Activated CD8-positive, alpha-beta memory T cell treated with anti-CD3 and anti-CD28 coated beads, Interleukin-2, amount 50 U/mL, for 48 hours (primary cell): ENCODE measurements around the gene PDLIM3.
A peak's percentile ranks its signal among the peaks of the same experiment; 100 is the strongest.
"Not testable (repeated sequence)": the region's sequence is repeated elsewhere in the genome, so short reads cannot be mapped to it uniquely, and the experiment has no call there.

Experiments
- DNase-seq: peaks from one replicate; pipeline ENCODE4 v3.0.0-alpha.2; 2020

PDLIM3 gene

GRCh38 chr4:185534866-185535611 is at the start of gene PDLIM3:
PDLIM3 (minus strand) TSS chr4:185535507; CDS start chr4:185535434, 73 bp downstream.
- DNase-seq, result peak; percentile 54

GRCh38 chr4:185583813-185584212 is 48.5 kb upstream of the PDLIM3 start:
- no peak for DNase-seq

DNA sequence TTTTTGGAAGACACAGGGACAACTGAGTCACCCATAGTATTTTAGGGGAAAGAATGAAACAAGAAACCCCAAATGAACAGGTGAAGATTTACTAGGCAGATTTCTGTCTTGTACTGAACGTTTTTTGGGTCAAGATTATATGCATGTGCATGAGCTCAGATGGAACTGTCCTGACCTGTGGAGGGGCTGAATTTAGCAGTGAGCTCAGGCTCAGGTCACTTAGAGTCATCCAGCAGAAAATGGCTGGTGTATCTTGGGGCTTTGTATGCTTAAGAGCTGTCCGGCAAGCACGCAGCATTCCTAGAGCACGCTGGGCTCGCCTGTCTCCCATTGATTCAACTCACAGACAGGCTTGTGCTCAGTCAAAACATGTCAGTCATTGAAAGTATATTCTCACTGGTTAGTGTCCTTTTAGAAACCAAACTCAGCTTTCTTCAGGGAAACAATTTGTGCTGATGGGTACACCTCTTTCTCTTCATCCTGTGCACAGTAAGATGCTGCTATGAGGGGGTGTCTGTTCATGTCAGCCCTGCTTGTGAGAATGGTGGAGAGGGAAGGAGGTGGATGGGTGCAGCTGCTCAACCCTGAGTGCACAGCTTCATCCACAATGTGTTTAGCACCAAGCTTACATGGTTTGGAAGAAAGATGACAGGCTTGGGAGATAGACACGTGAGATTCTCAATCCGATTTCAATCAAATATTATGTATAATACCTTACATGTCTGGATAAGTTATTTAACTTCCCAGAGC is 47.5 kb upstream of the PDLIM3 start:
- no peak for DNase-seq

- no peak for DNase-seq
Measured at GRCh38 chr4:185580699-185581098, 45.4 kb upstream of the PDLIM3 start.

DNA sequence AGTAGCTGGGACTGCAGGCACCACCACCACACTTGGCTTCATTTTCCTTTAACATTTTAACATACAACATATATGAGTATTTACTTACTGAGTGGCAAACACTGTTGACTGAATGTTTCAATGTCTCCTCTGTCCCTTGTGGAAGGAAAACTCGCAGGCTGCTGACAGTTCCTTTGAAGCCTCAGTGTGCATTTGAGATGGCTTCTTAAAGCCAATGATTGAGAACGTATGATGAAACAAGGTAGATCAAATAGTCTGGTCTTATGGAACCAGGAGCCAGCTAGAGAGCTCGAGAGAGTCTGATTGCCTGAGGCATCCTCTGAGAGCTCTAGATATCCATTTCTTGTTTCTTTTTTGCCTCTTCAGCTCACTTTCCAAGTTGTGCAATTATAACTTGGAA is 43.0 kb upstream of the PDLIM3 start:
- no peak for DNase-seq

DNA sequence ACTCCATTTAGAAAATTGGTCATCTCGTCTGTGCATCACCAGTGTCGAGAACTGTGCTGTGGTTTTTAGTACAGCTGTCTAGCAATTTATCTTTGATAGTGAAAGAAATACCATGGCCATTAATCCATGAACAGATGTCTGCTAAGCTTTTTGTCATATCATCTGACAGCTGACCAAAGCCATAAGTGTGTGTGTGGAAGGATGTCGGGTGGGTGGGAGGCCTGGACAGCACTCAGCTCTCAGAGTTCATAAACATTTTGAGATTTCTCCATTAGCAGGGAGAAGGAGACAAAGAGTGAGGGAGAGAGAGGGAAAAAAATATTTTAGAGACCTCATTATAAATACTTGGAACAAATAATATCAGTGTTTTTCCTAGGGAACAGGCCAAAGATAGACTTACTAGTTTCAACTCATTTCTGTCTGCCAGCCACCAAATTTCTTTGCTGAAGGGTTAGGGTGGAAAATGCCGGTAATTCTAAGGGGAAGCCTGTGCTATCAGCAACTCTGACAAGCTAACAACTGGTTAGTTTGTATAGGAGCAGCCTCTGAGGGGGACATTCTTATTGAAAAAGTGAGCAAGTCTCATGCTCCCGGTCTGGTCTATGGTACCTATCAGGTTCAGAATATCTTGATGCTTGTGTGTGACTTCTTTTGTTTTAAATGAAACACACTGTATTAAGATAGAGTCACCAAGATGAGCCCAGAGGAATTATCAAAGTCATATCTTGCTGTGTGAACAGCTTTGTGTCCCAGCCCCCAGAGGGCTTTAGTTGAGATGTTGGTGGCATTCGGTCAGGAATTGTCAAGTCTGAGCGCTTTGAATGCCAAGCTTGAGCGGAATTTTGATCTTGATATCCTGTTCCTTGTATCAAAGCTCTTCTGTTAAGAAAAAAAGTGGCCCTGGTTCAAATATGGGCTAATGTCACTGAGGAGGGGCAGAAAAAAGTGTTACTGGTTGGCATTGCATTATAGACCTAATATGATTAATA is 41.9 kb upstream of the PDLIM3 start:
- DNase-seq, result no peak

DNA sequence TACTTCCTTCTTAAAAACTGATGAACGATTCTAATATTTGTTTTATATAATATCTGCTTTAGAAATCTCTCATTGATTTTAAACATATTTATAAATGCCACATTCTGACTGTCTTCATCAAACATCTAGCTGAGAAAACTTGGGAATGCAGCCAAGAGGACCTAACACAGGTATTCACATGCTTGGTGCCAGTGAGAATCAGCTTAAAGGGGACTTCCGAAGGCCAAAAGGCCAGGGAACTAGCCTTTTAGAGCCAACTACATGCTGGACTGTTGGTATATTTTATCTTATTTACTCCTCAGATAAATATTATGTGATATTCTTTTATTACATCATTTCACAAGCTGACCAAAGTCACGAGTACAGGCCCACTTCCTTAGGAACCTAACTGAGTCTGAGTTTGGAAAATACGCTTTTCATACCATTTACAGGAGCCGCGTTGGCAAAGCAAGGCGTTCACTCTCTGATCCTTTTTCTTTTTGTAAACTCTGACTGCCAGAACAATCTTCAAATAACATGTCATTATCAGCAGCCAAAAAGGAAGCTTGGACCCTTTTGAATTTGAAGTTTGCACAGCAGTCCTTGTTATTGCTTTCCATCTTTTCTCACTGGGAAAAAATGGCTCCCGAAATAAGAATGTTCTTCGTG is 41.1 kb upstream of the PDLIM3 start:
- no peak for DNase-seq

DNA sequence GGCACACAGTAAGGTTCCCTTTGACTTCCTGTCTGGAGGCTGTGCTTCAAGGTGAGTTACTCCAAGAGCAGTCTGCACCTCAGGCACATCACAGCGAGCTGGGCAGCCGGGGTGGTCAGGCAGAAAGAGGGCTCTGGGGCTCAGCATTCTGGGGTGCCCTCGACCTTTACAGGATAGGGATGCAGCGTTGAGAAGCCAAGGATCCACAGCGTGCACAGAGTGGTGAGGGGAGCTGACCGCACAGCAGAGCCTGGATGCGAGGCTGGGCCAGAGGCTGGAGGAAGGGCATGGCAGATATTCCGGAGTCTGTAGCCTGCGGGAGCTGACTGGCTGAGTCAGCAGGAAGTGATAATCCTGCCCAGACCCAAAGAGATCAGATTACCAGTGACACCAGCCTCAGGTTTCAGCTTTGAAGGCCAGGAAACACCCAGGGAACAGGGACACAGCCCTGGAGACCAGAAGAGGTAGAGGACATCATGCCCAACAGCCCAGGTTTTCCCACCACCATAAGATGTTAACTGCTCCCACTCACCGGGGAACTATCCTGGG is 38.4 kb upstream of the PDLIM3 start:
- no peak for DNase-seq

DNA sequence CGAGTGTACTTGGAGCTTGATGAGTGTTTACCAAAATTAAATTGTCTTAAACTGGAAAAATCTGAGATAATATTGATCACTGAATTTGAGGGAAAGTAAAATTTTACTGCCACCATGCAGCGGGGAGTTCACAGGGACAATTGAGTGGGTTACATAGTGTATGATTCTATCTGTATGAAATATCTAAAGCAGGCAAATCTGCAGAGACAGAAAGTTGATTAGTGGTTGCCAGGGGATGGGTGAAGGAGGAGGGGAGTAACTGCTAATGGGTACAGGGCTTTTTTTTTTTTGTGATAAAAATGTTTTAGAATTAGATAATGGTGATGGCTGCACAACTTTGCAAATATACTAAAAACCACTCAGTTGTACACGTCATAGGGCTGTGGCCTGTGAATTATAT is 35.4 kb upstream of the PDLIM3 start:
- no peak for DNase-seq

DNA sequence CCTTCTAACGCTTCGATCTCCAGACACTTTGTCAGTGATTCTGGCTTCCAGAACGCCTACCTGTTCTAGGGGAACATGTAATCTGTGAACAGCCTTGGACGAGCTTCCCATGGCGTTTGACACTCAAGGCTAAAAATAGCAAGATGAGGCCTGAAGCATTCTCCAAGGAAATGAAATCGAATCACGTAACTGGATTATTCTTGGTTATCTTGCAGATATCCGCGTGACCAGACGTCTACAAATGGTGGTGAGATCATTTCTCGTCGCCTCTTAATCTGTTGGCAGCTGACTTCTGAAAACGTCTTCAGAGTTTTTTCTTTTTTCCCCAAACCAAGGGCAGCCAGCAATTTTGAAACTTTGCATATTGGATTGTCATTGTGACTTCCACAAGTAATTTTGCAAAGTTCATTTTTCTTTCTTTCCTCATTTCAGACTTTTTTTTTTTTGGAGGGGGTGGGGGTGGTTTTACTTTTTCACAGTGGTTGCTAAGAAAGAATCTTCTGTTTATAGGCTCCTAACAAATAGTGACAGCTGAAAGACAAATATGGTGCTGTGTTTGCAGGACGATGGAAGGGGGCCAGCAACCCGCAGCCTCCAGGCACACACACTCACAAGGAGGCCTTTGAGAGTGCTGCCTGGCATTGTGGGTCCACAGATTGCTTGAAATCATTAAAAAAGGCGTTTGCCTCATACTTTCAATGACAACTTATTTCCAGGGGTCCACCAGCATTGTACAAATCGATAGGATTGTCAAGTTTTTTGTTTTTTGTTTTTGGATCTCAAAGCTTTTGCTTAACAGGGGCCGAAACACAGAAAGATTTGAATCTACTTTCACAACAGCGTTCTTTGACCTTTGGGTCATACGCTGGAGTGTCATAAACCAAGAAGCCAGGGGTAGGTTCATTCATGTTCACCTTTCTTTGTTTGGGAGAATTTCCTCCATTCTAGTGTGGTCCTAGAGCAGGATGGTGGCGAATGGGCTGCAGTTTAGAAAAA is 32.4 kb upstream of the PDLIM3 start:
- no peak for DNase-seq

- DNase-seq, result no peak
Measured at GRCh38 chr4:185566972-185567371, 31.7 kb upstream of the PDLIM3 start.

DNA sequence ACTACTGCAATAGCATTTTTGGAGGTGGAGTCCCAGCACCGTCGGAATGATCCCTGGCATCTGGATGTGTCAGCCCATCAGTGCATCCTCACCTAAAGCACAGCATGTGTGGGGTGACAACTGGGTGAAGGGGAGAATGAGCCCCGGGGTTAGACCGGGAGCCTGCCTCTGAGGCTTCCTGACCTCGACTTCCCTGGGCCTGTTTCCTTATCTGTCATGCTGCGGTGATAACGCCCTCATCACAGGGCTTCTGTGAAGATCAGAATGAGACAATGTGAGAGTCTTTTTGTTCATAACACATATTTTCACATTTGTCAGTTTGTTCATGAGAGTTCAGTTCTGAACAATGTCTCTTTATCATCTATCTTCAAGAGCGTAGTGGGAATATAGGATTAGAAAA is 31.1 kb upstream of the PDLIM3 start:
- no peak for DNase-seq

DNA sequence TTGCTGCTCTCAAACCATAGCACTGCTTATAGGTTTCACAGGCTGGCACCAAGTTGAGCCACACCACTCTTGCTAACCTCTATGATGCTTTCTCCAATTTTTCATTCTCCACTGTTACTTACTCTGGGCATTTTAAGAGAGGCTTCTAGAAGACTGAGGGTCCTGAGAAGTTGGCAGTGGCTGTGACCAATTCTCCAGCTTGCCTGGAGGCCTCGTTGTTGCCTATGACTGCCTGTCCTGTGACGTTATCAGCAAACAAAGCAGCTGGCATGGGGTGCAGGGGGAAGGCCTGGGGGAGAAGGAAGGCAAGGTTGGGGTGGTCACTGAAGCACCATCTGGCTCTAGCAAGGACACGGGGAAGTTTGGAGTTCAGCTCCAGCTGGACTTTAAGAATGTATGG is 30.4 kb upstream of the PDLIM3 start:
- no peak for DNase-seq

DNA sequence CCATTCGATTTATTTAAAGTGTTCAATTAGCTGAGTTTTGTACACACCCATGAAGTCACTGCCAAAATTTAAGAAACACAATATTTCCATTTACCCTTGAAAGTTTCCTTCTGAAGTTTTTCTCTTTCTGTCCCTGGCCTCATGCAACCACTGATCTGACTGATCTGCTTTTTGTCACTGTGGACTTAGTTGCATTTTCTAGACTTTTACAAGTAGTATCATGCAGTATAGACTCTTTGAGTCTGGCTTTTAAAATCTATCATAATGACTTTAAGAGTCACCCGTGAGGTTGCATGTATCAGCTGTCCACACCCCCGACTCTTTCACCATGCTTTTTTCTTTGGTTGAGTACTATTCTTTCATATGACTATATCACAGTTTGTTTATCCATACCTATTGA is 29.0 kb upstream of the PDLIM3 start:
- DNase-seq, result no peak

- no peak for DNase-seq
Measured at GRCh38 chr4:185562531-185562930, 27.2 kb upstream of the PDLIM3 start.

- no peak for DNase-seq
Measured at GRCh38 chr4:185560316-185560715, 25.0 kb upstream of the PDLIM3 start.

GRCh38 chr4:185559915-185560281 is 24.6 kb upstream of the PDLIM3 start:
- DNase-seq, result no peak

GRCh38 chr4:185559251-185559914 is 24.1 kb upstream of the PDLIM3 start:
- not testable (repeated sequence) for DNase-seq

GRCh38 chr4:185554365-185555126 is 19.2 kb upstream of the PDLIM3 start:
- DNase-seq, result no peak

- DNase-seq, result no peak
Measured at GRCh38 chr4:185552254-185552653, 16.9 kb upstream of the PDLIM3 start.
